SJCRH30 (cell line): ENCODE results near the gene EZR. TPM values are rescaled to one million over a fixed set of nuclear protein-coding genes. Genes with fewer than 3 reads are reported as not detected.

Experiments used
- DNase-seq, 2 experiments: peaks; one replicate each; pipeline ENCODE4 v3.0.0-alpha.2; 2015 to 2020
- H3K27ac ChIP-seq: fragments of 250-450 bp; sonication (Bioruptor Pico); 2 replicates; pipeline ENCODE4 v1.5.1; 2020; ENCODE audit warnings: mild to moderate bottlenecking, moderate library complexity
- H3K27me3 ChIP-seq: fragments of 250-450 bp; sonication (Bioruptor Pico); 2 replicates; pipeline ENCODE4 v1.5.1; 2020; ENCODE audit warnings: mild to moderate bottlenecking, moderate library complexity
- H3K36me3 ChIP-seq: fragments of 250-450 bp; sonication (Bioruptor Pico); 2 replicates; pipeline ENCODE4 v1.5.1; 2020; ENCODE audit warnings: mild to moderate bottlenecking, moderate library complexity
- H3K4me1 ChIP-seq: fragments of 250-450 bp; sonication (Bioruptor Pico); 2 replicates; pipeline ENCODE4 v1.5.1; 2020; ENCODE audit warnings: mild to moderate bottlenecking, moderate library complexity
- H3K4me3 ChIP-seq: fragments of 250-450 bp; sonication (Bioruptor Pico); 2 replicates; pipeline ENCODE4 v1.5.1; 2020; ENCODE audit warnings: mild to moderate bottlenecking, moderate library complexity
- H3K9me3 ChIP-seq: fragments of 250-450 bp; sonication (Bioruptor Pico); replicated peaks from 2 replicates; pipeline ENCODE4 v1.5.1; 2020; ENCODE audit warnings: mild to moderate bottlenecking, moderate library complexity
- total RNA-seq: library from RNA; depleted of rRNA; stranded (reverse); fragments of >200 nt; shearing (Covaris generic); gene quantifications from 2 replicates; pipeline ENCODE4 v1.2.3, GENCODE V29; 2014

The EZR gene
- total RNA-seq, 1 experiment from 2014 or later: 44.6 TPM

GRCh38 chr6:158762787-158763433 is 56.3 kb downstream of the EZR start:
- H3K4me1 ChIP-seq: peaks cover 8% of the 10 kb centered on the region
- DNase-seq: no peak

GRCh38 chr6:158761746-158762145 is 57.4 kb downstream of the EZR start:
- Histone ChIP-seq H3K4me3 (no peak overlapping the region), H3K27ac (no peak overlapping the region), H3K36me3 (peaks cover 21% of the 10 kb centered on the region), H3K27me3 (no peaks in the 10 kb centered on the region), H3K9me3 (no peaks in the 10 kb centered on the region), H3K4me1 (peaks cover 17% of the 10 kb centered on the region)
- DNase-seq: no peak

More at GRCh38 chr6:158762787-158763433, 56.3 kb downstream of the EZR start:
- no peak overlapping the region for H3K27ac ChIP-seq
- peaks cover 25% of the 10 kb centered on the region for H3K36me3 ChIP-seq
- no peaks in the 10 kb centered on the region for H3K27me3 ChIP-seq
- H3K9me3 ChIP-seq: no peaks in the 10 kb centered on the region
- no peak overlapping the region for H3K4me3 ChIP-seq

- Histone ChIP-seq H3K9me3 (no peaks in the 10 kb centered on the region), H3K36me3 (peaks cover 13% of the 10 kb centered on the region), H3K27me3 (no peaks in the 10 kb centered on the region), H3K27ac (no peak overlapping the region), H3K4me1 (peaks cover 17% of the 10 kb centered on the region), H3K4me3 (no peak overlapping the region)
- no peak for DNase-seq
Measured at GRCh38 chr6:158760618-158761250, 58.4 kb downstream of the EZR start.

GRCh38 chr6:158759966-158760617 is 59.1 kb downstream of the EZR start:
- H3K36me3 ChIP-seq: peaks cover 11% of the 10 kb centered on the region; the same call in 1 of the 2 replicates
- H3K9me3 ChIP-seq: no peaks in the 10 kb centered on the region
- H3K4me1 ChIP-seq: peaks cover 17% of the 10 kb centered on the region
- DNase-seq: no peak
- H3K27me3 ChIP-seq: no peaks in the 10 kb centered on the region
- H3K27ac ChIP-seq: no peak overlapping the region
- H3K4me3 ChIP-seq: no peak overlapping the region

GRCh38 chr6:158758941-158759479 is 60.2 kb downstream of the EZR start:
- DNase-seq: no peak
- Histone ChIP-seq H3K4me3 (no peak overlapping the region), H3K36me3 (peaks cover 4% of the 10 kb centered on the region; the same call in 1 of the 2 replicates), H3K27ac (no peak overlapping the region), H3K9me3 (no peaks in the 10 kb centered on the region), H3K4me1 (peaks cover 17% of the 10 kb centered on the region), H3K27me3 (no peaks in the 10 kb centered on the region)

- peak; percentile 90 to 94 for DNase-seq
- no peaks in the 10 kb centered on the region; the same call in 1 of the 2 replicates for H3K36me3 ChIP-seq
- H3K4me3 ChIP-seq: no peak overlapping the region
- peaks cover 17% of the 10 kb centered on the region for H3K4me1 ChIP-seq
- H3K27ac ChIP-seq: no peak overlapping the region; the same call in 1 of the 2 replicates
- no peaks in the 10 kb centered on the region for H3K27me3 ChIP-seq
- no peaks in the 10 kb centered on the region for H3K9me3 ChIP-seq
Measured at GRCh38 chr6:158758451-158758860, 60.7 kb downstream of the EZR start.

GRCh38 chr6:158757753-158758090 is 61.4 kb downstream of the EZR start:
- Histone ChIP-seq H3K36me3 (no peaks in the 10 kb centered on the region), H3K4me3 (no peak overlapping the region), H3K4me1 (peaks cover 17% of the 10 kb centered on the region), H3K27me3 (no peaks in the 10 kb centered on the region), H3K27ac (peak overlapping the region; percentile 21; the same call in 1 of the 2 replicates), H3K9me3 (no peaks in the 10 kb centered on the region)
- DNase-seq: no peak

- no peak overlapping the region for H3K27ac ChIP-seq
- H3K4me3 ChIP-seq: no peak overlapping the region
- H3K36me3 ChIP-seq: no peaks in the 10 kb centered on the region
- no peaks in the 10 kb centered on the region for H3K27me3 ChIP-seq
- peaks cover 17% of the 10 kb centered on the region for H3K4me1 ChIP-seq
- no peaks in the 10 kb centered on the region for H3K9me3 ChIP-seq
- no peak for DNase-seq
Measured at GRCh38 chr6:158756977-158757752, 62.0 kb downstream of the EZR start.

GRCh38 chr6:158756126-158756525 is 63.0 kb downstream of the EZR start:
- H3K27ac ChIP-seq: no peak overlapping the region
- H3K9me3 ChIP-seq: no peaks in the 10 kb centered on the region
- DNase-seq: no peak
- no peaks in the 10 kb centered on the region for H3K27me3 ChIP-seq
- H3K4me1 ChIP-seq: peaks cover 17% of the 10 kb centered on the region
- H3K36me3 ChIP-seq: no peaks in the 10 kb centered on the region
- no peak overlapping the region for H3K4me3 ChIP-seq

GRCh38 chr6:158755636-158756035 is 63.5 kb downstream of the EZR start:
- Histone ChIP-seq H3K27ac (no peak overlapping the region), H3K4me3 (no peak overlapping the region), H3K9me3 (no peaks in the 10 kb centered on the region), H3K27me3 (no peaks in the 10 kb centered on the region), H3K36me3 (no peaks in the 10 kb centered on the region), H3K4me1 (peaks cover 17% of the 10 kb centered on the region)
- no peak for DNase-seq

- Histone ChIP-seq H3K27me3 (no peaks in the 10 kb centered on the region), H3K4me3 (no peak overlapping the region), H3K4me1 (peaks cover 17% of the 10 kb centered on the region), H3K9me3 (no peaks in the 10 kb centered on the region), H3K36me3 (no peaks in the 10 kb centered on the region), H3K27ac (no peak overlapping the region)
- DNase-seq: peak in 1 of 2 experiments; percentile 38
Measured at GRCh38 chr6:158754738-158755137, 64.4 kb downstream of the EZR start.

GRCh38 chr6:158753811-158754210 is 65.4 kb downstream of the EZR start:
- no peaks in the 10 kb centered on the region for H3K36me3 ChIP-seq
- DNase-seq: no peak
- peaks cover 16% of the 10 kb centered on the region for H3K4me1 ChIP-seq

GRCh38 chr6:158752613-158753012 is 66.6 kb downstream of the EZR start:
- H3K36me3 ChIP-seq: no peaks in the 10 kb centered on the region
- H3K4me3 ChIP-seq: no peak overlapping the region
- DNase-seq: peak; percentile 57 to 77
- H3K4me1 ChIP-seq: peaks cover 6% of the 10 kb centered on the region
- H3K27ac ChIP-seq: no peak overlapping the region
- H3K27me3 ChIP-seq: no peaks in the 10 kb centered on the region
- no peaks in the 10 kb centered on the region for H3K9me3 ChIP-seq

More at GRCh38 chr6:158753811-158754210, 65.4 kb downstream of the EZR start:
- H3K9me3 ChIP-seq: no peaks in the 10 kb centered on the region
- no peak overlapping the region for H3K27ac ChIP-seq
- H3K4me3 ChIP-seq: no peak overlapping the region
- no peaks in the 10 kb centered on the region for H3K27me3 ChIP-seq

- Histone ChIP-seq H3K27me3 (no peaks in the 10 kb centered on the region), H3K9me3 (no peaks in the 10 kb centered on the region), H3K36me3 (no peaks in the 10 kb centered on the region), H3K27ac (no peak overlapping the region), H3K4me3 (no peak overlapping the region), H3K4me1 (no peaks in the 10 kb centered on the region)
- DNase-seq: no peak
Measured at GRCh38 chr6:158751921-158752320, 67.2 kb downstream of the EZR start.
